Rectal smooth muscle tissue (tissue), 1 donor: ENCODE results near the gene ANKRD39.

Source experiments
- H3K27ac ChIP-seq: one replicate; pipeline ENCODE4 v1.7.0; 2013; ENCODE audit warnings: low read depth, low read length, inconsistent platforms
- H3K27me3 ChIP-seq: one replicate; pipeline ENCODE4 v1.7.0; 2013; ENCODE audit warnings: low read length; ENCODE audit not compliant: control insufficient read depth, insufficient read depth
- H3K36me3 ChIP-seq: one replicate; pipeline ENCODE4 v1.7.0; 2013; ENCODE audit warnings: low read length; ENCODE audit not compliant: control insufficient read depth, insufficient read depth
- H3K4me1 ChIP-seq: one replicate; pipeline ENCODE4 v1.7.0; 2013; ENCODE audit warnings: low read length; ENCODE audit not compliant: control insufficient read depth, insufficient read depth
- H3K4me3 ChIP-seq: one replicate; pipeline ENCODE4 v1.7.0; 2013; ENCODE audit warnings: low read length
- H3K9ac ChIP-seq: one replicate; pipeline ENCODE4 v1.7.0; 2013; ENCODE audit warnings: low read length

Gene ANKRD39

GRCh38 chr2:96883306-96883705 is 25.5 kb upstream of the ANKRD39 start:
- H3K36me3 ChIP-seq, result no peaks in the 10 kb centered on the region
- peaks cover 19% of the 10 kb centered on the region for H3K4me1 ChIP-seq
- no peak overlapping the region for H3K4me3 ChIP-seq
- H3K27me3 ChIP-seq, result no peaks in the 10 kb centered on the region
- no peak overlapping the region for H3K27ac ChIP-seq
- no peak overlapping the region for H3K9ac ChIP-seq

- Histone ChIP-seq H3K4me3 (no peak overlapping the region), H3K27me3 (no peaks in the 10 kb centered on the region), H3K36me3 (no peaks in the 10 kb centered on the region), H3K27ac (no peak overlapping the region), H3K9ac (no peak overlapping the region), H3K4me1 (peaks cover 15% of the 10 kb centered on the region)
Observed at GRCh38 chr2:96882906-96883305, 25.1 kb upstream of the ANKRD39 start.

GRCh38 chr2:96882230-96882629 is 24.4 kb upstream of the ANKRD39 start:
- Histone ChIP-seq H3K9ac (no peak overlapping the region), H3K27ac (no peak overlapping the region), H3K4me3 (no peak overlapping the region), H3K27me3 (no peaks in the 10 kb centered on the region), H3K4me1 (peaks cover 9% of the 10 kb centered on the region), H3K36me3 (no peaks in the 10 kb centered on the region)

GRCh38 chr2:96881349-96882195 is 23.8 kb upstream of the ANKRD39 start:
- no peak overlapping the region for H3K4me3 ChIP-seq
- peaks cover 6% of the 10 kb centered on the region for H3K4me1 ChIP-seq
- H3K9ac ChIP-seq, result no peak overlapping the region
- no peak overlapping the region for H3K27ac ChIP-seq
- no peaks in the 10 kb centered on the region for H3K36me3 ChIP-seq
- no peaks in the 10 kb centered on the region for H3K27me3 ChIP-seq

GRCh38 chr2:96880891-96881273 is 23.1 kb upstream of the ANKRD39 start:
- no peaks in the 10 kb centered on the region for H3K27me3 ChIP-seq
- H3K4me1 ChIP-seq, result no peaks in the 10 kb centered on the region
- H3K9ac ChIP-seq, result no peak overlapping the region
- no peak overlapping the region for H3K4me3 ChIP-seq
- no peaks in the 10 kb centered on the region for H3K36me3 ChIP-seq
- no peak overlapping the region for H3K27ac ChIP-seq

GRCh38 chr2:96879545-96880040 is 21.8 kb upstream of the ANKRD39 start:
- Histone ChIP-seq H3K27ac (no peak overlapping the region), H3K27me3 (no peaks in the 10 kb centered on the region), H3K9ac (no peak overlapping the region), H3K4me3 (no peak overlapping the region), H3K4me1 (no peaks in the 10 kb centered on the region), H3K36me3 (no peaks in the 10 kb centered on the region)

- Histone ChIP-seq H3K4me1 (no peaks in the 10 kb centered on the region), H3K27ac (no peak overlapping the region)
Observed at GRCh38 chr2:96878796-96879544, 21.2 kb upstream of the ANKRD39 start.

GRCh38 chr2:96878171-96878570 is 20.4 kb upstream of the ANKRD39 start:
- Histone ChIP-seq H3K4me1 (no peaks in the 10 kb centered on the region), H3K4me3 (no peak overlapping the region), H3K27ac (no peak overlapping the region), H3K27me3 (no peaks in the 10 kb centered on the region), H3K9ac (no peak overlapping the region), H3K36me3 (no peaks in the 10 kb centered on the region)

More at GRCh38 chr2:96878796-96879544, 21.2 kb upstream of the ANKRD39 start:
- H3K27me3 ChIP-seq, result no peaks in the 10 kb centered on the region
- H3K36me3 ChIP-seq, result no peaks in the 10 kb centered on the region
- no peak overlapping the region for H3K9ac ChIP-seq
- H3K4me3 ChIP-seq, result no peak overlapping the region

GRCh38 chr2:96877631-96878092 is 19.8 kb upstream of the ANKRD39 start:
- Histone ChIP-seq H3K9ac (no peak overlapping the region), H3K4me1 (no peaks in the 10 kb centered on the region), H3K27ac (no peak overlapping the region), H3K36me3 (no peaks in the 10 kb centered on the region), H3K27me3 (no peaks in the 10 kb centered on the region), H3K4me3 (no peak overlapping the region)

GRCh38 chr2:96877042-96877451 is 19.2 kb upstream of the ANKRD39 start:
- Histone ChIP-seq H3K4me1 (no peaks in the 10 kb centered on the region), H3K27ac (no peak overlapping the region), H3K27me3 (no peaks in the 10 kb centered on the region)

GRCh38 chr2:96876269-96877041 is 18.6 kb upstream of the ANKRD39 start:
- Histone ChIP-seq H3K9ac (no peak overlapping the region), H3K4me3 (no peak overlapping the region), H3K27ac (no peak overlapping the region), H3K4me1 (no peaks in the 10 kb centered on the region), H3K36me3 (no peaks in the 10 kb centered on the region), H3K27me3 (no peaks in the 10 kb centered on the region)

More at GRCh38 chr2:96877042-96877451, 19.2 kb upstream of the ANKRD39 start:
- Histone ChIP-seq H3K4me3 (no peak overlapping the region), H3K36me3 (no peaks in the 10 kb centered on the region), H3K9ac (no peak overlapping the region)
